ENCODE results near the gene BGLAP. TPM values are rescaled to one million over a fixed set of nuclear protein-coding genes. Genes with fewer than 3 reads are reported as not detected.

BGLAP gene
- total RNA-seq, 3 donors from 2014 or later = 1.4 to 4.6 (median 2.4) TPM

- Histone ChIP-seq H3K4me3 (no peak overlapping the region), H3K4me1 (ENCODE audit: low read depth) (peaks cover 9% of the 10 kb centered on the region), H3K36me3 (ENCODE audit: low read depth) (no peaks in the 10 kb centered on the region), H3K9me3 (no peaks in the 10 kb centered on the region)
- ATAC-seq (no peak), DNase-seq (no peak)
- TF ChIP-seq CTCF (IDR thresholded peaks at IDR 0.05) = no peak
- intact Hi-C loops (cut with DNase I, micrococcal nuclease) = no loop called here
Observed at GRCh38 chr1:156217871-156218270, 24.1 kb upstream of the BGLAP start.

- intact Hi-C loops (cut with DNase I, micrococcal nuclease) = loop anchor here in 1 of 2 donors (5.0 kb wide), 1 partner anchor 73 kb away; no protein-coding TSS in a partner anchor
- DNase-seq (no peak), ATAC-seq (no peak)
- H3K4me3 ChIP-seq = no peak overlapping the region
- H3K36me3 ChIP-seq (ENCODE audit: low read depth) = peaks cover 5% of the 10 kb centered on the region
- no peaks in the 10 kb centered on the region for H3K4me1 ChIP-seq (ENCODE audit: low read depth)
- H3K9me3 ChIP-seq = no peaks in the 10 kb centered on the region
- TF ChIP-seq CTCF (IDR thresholded peaks at IDR 0.05) = no peak
Observed at GRCh38 chr1:156220226-156220625, 21.8 kb upstream of the BGLAP start.

GRCh38 chr1:156221986-156222692 lies 19.8 kb upstream of the BGLAP start:
- intact Hi-C loops (cut with DNase I, micrococcal nuclease) = loop anchor here in 1 of 2 donors (5.0 kb wide), 1 partner anchor 75 kb away; no protein-coding TSS in a partner anchor
- Histone ChIP-seq H3K36me3 (ENCODE audit: low read depth) (peaks cover 5% of the 10 kb centered on the region), H3K4me1 (ENCODE audit: low read depth) (no peaks in the 10 kb centered on the region)

GRCh38 chr1:156225677-156226014 lies 16.3 kb upstream of the BGLAP start:
- no peak for ATAC-seq
- Histone ChIP-seq H3K9me3 (no peaks in the 10 kb centered on the region), H3K4me3 (no peak overlapping the region), H3K36me3 (ENCODE audit: low read depth) (peaks cover 5% of the 10 kb centered on the region), H3K4me1 (ENCODE audit: low read depth) (no peaks in the 10 kb centered on the region)
- TF ChIP-seq CTCF (IDR thresholded peaks at IDR 0.05) = peak; percentile 5
- no peak for DNase-seq
- intact Hi-C loops (cut with DNase I, micrococcal nuclease) = loop anchor here in 1 of 2 donors (5.0 kb wide), 2 partner anchors 78 to 133 kb away; no protein-coding TSS in a partner anchor

More at GRCh38 chr1:156221986-156222692, 19.8 kb upstream of the BGLAP start:
- no peak for TF ChIP-seq CTCF (IDR thresholded peaks at IDR 0.05)
- Histone ChIP-seq H3K9me3 (no peaks in the 10 kb centered on the region), H3K4me3 (no peak overlapping the region)
- DNase-seq (no peak), ATAC-seq (no peak)

GRCh38 chr1:156226116-156226538 lies 15.9 kb upstream of the BGLAP start:
- no peaks in the 10 kb centered on the region for H3K9me3 ChIP-seq
- no peak for DNase-seq
- peaks cover 5% of the 10 kb centered on the region for H3K36me3 ChIP-seq (ENCODE audit: low read depth)
- no peak for TF ChIP-seq CTCF (IDR thresholded peaks at IDR 0.05)
- no peaks in the 10 kb centered on the region for H3K4me1 ChIP-seq (ENCODE audit: low read depth)
- intact Hi-C loops (cut with DNase I, micrococcal nuclease) = loop anchor here in 1 of 2 donors (5.0 kb wide), 2 partner anchors 79 to 134 kb away; no protein-coding TSS in a partner anchor
- H3K4me3 ChIP-seq = no peak overlapping the region
- no peak for ATAC-seq

Data from mucosa of descending colon (tissue), 3 donors.